HL-60 (cell line): ENCODE data around the gene UST.

Experiments
- DNase-seq, 2 experiments: peaks; one replicate each; pipeline ENCODE4 v3.0.0-alpha.2; 2010 to 2020; ENCODE audit warnings: low read depth in 1 of 2, low spot score in 1 of 2
- H3K27ac ChIP-seq: fragments of 250-450 bp; sonication (Bioruptor Pico); replicated peaks from 2 replicates; pipeline ENCODE4 v1.5.1; 2020; ENCODE audit warnings: mild to moderate bottlenecking, moderate library complexity
- H3K27me3 ChIP-seq: fragments of 250-450 bp; sonication (Bioruptor Pico); 2 replicates; pipeline ENCODE4 v1.5.1; 2021; ENCODE audit warnings: mild to moderate bottlenecking, moderate library complexity; ENCODE audit not compliant: insufficient read depth, poor library complexity, severe bottlenecking
- H3K4me3 ChIP-seq: replicated peaks from 2 replicates; pipeline ENCODE4 v1.5.1; 2011; ENCODE audit warnings: mild to moderate bottlenecking, control low read depth, low read length; ENCODE audit not compliant: insufficient read depth
- CTCF ChIP-seq: IDR thresholded peaks from one replicate; pipeline ENCODE4 v1.5.1; 2011; ENCODE audit warnings: low read length, control low read depth, inconsistent platforms; ENCODE audit not compliant: insufficient read depth
- GABPA ChIP-seq: IDR thresholded peaks from 2 replicates; pipeline ENCODE4 v1.6.1; 2012; ENCODE audit warnings: low read depth
- POLR2AphosphoS5 ChIP-seq: IDR thresholded peaks from 2 replicates; pipeline ENCODE4 v1.6.1; 2012; ENCODE audit warnings: low read depth
- REST ChIP-seq: IDR thresholded peaks from 2 replicates; pipeline ENCODE4 v1.6.1; 2012; ENCODE audit warnings: low read depth; ENCODE audit not compliant: insufficient replicate concordance
- SPI1 ChIP-seq: IDR thresholded peaks from 2 replicates; pipeline ENCODE4 v1.6.1; 2012; ENCODE audit warnings: low read depth, mild to moderate bottlenecking, borderline replicate concordance

Gene UST

GRCh38 chr6:149108038-149108748 lies 361.4 kb downstream of the UST start:
- H3K27ac ChIP-seq, result no peak overlapping the region
- TF ChIP-seq POLR2AphosphoS5 (no peak), CTCF (no peak), SPI1 (no peak), GABPA (no peak), REST (no peak)

GRCh38 chr6:149108749-149109100 lies 361.9 kb downstream of the UST start:
- Histone ChIP-seq H3K27ac (no peak overlapping the region), H3K4me3 (no peak overlapping the region), H3K27me3 (no peaks in the 10 kb centered on the region)
- DNase-seq, result no peak
- TF ChIP-seq GABPA, result no peak

More at GRCh38 chr6:149108038-149108748, 361.4 kb downstream of the UST start:
- H3K27me3 ChIP-seq, result no peaks in the 10 kb centered on the region
- no peak overlapping the region for H3K4me3 ChIP-seq
- no peak for DNase-seq

GRCh38 chr6:149109397-149110070 lies 362.7 kb downstream of the UST start:
- no peak overlapping the region for H3K4me3 ChIP-seq
- DNase-seq, result no peak
- TF ChIP-seq POLR2AphosphoS5 (no peak), CTCF (no peak), REST (no peak), GABPA (no peak), SPI1 (no peak)

GRCh38 chr6:149111556-149112115 lies 364.8 kb downstream of the UST start:
- DNase-seq, result no peak
- TF ChIP-seq CTCF, result no peak
- no peak for TF ChIP-seq GABPA
- no peak for TF ChIP-seq REST
- TF ChIP-seq POLR2AphosphoS5, result no peak
- no peak for TF ChIP-seq SPI1
- H3K4me3 ChIP-seq, result no peak overlapping the region

More at GRCh38 chr6:149109397-149110070, 362.7 kb downstream of the UST start:
- no peaks in the 10 kb centered on the region for H3K27me3 ChIP-seq
- no peak overlapping the region for H3K27ac ChIP-seq

More at GRCh38 chr6:149111556-149112115, 364.8 kb downstream of the UST start:
- Histone ChIP-seq H3K27me3 (no peaks in the 10 kb centered on the region), H3K27ac (no peak overlapping the region)
